GM18517 (cell line): ENCODE measurements around the gene AHCYL2.
"Not testable (repeated sequence)": the region's sequence is repeated elsewhere in the genome, so short reads cannot be mapped to it uniquely, and the experiment has no call there.

Source experiments
- ATAC-seq: cut with Tn5 transposase; IDR thresholded peaks from one replicate; pipeline ENCODE4 v1.9.1; 2021; ENCODE audit warnings: mild to moderate bottlenecking, moderate library complexity; ENCODE audit not compliant: unreplicated experiment

Gene AHCYL2

GRCh38 chr7:129444776-129445175 lies 219.9 kb downstream of the AHCYL2 start:
- not testable (repeated sequence) for ATAC-seq

DNA sequence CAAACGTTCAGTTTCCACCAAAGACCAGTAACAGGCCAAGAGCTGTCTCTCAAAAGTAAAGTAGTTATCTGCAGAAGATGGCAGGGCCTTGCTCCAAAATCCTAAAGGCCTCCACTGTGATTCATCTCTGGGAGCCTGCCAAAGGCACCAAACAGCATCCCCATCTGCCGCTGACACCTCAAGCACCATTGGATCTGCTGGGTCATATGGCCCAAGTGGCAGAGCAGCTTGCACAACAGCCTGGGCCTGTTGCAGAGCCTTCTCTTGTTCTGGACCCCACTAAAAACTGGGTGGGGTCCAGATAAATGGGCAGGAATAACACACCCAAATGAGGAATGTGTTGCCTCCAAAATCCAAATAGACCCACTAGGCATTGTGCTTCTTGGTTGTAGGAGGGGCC lies 222.1 kb downstream of the AHCYL2 start:
- not testable (repeated sequence) for ATAC-seq

- not testable (repeated sequence) for ATAC-seq
Observed at GRCh38 chr7:129447445-129447844, 222.6 kb downstream of the AHCYL2 start.

GRCh38 chr7:129448608-129449007 lies 223.8 kb downstream of the AHCYL2 start:
- not testable (repeated sequence) for ATAC-seq

DNA sequence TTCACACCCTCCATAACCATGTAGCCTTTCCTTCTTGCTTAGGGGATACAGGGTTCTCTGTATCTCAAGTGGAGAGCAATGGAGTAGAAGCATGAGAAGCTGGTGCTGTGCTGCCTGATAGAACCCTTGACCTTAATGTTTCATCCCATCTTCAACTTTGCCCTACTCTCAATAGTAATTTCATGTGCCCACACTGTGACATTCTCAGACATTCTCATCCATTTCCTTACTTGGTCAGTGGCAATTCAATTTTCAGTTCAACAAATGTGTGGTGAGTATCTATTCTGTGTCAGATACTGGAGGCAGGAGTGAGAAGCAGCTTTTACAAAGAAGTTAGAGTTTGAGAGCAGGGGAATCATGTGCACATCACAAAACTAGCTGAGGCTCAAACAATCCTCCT lies 225.5 kb downstream of the AHCYL2 start:
- ATAC-seq: no peak

DNA sequence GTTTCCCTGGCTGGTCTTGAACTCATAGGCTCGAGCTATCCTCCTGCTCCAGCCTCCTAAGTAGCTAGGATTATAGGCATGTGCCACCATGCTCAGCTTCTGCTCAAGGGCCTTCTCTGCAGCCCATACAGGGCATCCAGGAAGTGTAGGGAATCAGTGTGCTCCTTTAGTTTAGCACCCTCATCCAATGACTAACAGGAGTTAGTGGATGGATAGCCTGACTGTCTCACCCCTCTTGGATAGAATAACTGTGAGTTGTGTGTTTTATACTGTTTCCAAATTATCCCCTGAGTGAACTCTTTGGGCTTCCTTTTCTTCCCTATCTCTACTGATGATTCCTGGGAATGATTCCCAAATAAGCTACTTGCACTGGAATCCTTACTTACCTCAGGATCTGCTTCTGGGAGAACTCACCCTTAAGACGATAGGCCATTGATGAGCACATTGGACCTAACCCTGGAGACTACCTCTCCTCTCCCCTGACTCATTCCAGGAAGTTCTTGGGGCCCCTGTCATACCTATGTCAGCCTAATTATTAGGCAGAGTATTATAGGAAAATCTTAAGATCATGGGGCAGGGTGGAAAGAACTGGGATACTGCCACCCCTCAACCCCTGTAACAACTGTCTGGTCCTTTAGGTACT lies 227.9 kb downstream of the AHCYL2 start:
- ATAC-seq: no peak

- no peak for ATAC-seq
Observed at GRCh38 chr7:129453510-129454248, 228.8 kb downstream of the AHCYL2 start.

- no peak for ATAC-seq
Observed at GRCh38 chr7:129454249-129454551, 229.4 kb downstream of the AHCYL2 start.

DNA sequence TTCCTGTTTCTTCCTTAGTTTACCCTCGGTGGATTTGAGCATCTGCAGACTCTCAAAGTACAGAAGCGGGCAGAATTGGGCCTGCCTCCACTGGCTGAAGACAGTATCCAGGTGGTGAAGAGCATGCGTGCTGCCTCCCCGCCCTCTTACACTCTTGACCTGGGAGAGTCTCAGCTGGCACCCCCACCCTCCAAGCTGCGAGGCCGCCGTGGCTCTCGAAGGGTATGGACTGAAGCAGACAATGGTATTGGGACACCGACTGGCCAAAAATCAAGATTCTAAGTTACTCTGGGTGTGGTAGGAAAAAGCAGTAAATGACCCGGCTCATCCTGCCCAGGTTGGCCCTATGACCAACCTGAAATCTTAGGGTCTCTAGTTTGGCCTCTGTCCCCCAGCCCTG lies 231.6 kb downstream of the AHCYL2 start:
- ATAC-seq: no peak

DNA sequence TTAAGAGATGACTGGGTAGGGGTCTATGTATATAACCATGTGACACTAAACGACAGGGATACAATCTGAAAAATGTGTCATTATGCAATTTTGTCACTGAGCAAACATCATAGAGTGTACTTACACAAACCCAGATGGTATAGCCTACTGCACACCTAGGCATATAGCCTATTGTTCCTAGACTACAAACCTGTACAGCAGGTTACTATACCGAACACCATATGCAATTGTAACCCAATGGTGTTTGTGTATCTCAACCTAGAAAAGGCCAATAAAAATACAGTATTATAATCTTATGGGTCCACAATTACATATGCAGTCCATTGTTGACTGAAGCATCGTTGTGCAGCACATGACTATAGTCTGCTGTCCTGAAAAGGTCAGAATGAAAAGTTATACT lies 232.3 kb downstream of the AHCYL2 start:
- ATAC-seq: no peak

DNA sequence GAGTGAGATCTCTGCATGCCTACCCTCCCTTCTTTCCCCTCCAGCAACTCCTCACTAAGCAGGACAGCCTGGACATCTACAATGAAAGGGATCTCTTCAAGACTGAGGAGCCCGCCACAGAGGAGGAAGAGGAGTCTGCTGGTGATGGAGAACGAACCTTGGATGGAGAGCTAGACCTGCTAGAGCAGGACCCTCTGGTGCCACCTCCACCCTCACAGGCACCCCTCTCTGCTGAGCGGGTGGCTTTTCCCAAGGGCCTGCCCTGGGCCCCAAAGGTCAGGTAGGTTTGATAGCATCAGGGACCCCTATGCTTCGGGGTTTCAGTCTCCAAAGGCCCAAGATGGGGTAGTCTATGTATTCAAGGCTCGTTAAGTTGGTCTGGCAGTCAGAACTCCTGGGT lies 233.3 kb downstream of the AHCYL2 start:
- no peak for ATAC-seq

GRCh38 chr7:129461809-129462208 lies 237.0 kb downstream of the AHCYL2 start:
- ATAC-seq: no peak

DNA sequence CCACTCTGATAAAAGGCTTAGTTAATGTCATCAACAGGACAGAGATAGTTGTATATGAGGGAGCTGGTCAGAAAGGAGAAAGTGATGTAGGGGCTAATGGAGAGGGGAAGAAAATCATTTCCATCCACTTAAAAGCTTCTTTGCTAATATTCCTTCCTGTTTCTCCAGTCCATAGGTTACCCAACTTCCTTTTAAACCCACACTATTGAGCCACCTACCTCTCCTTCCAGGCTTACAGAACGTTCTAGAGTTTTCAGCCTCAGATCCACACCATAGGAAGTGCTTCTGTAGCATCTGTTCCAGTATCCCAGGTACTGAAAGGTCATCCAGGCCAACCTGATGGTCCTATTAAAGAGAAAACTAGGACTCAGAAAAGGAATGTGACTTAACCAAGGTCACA lies 237.6 kb downstream of the AHCYL2 start:
- ATAC-seq: no peak

DNA sequence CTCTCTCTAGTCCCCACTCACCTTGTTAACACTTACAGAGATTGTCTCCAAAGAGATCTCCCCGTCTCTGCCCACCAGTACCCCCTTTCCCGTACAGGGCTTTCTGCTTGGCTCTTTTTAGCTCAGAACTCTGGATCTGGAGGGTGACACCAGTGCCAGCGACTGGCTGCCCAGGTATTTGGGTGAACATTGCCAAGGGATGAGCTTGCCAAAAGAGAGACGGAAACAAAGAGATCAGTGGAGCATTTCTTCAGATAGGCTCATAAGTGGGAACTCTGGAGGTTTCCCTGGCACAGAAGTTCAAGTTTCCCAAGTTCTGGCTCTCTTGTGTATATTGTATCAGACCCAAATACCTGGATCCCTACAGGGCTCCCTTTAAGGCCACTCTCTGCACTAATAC lies 239.4 kb downstream of the AHCYL2 start:
- ATAC-seq: no peak

GRCh38 chr7:129465080-129465479 lies 240.2 kb downstream of the AHCYL2 start:
- no peak for ATAC-seq

GRCh38 chr7:129466796-129467195 lies 242.0 kb downstream of the AHCYL2 start:
- no peak for ATAC-seq

GRCh38 chr7:129468087-129468486 lies 243.3 kb downstream of the AHCYL2 start:
- no peak for ATAC-seq

- peak; percentile 55 for ATAC-seq
Observed at GRCh38 chr7:129468547-129468946, 243.7 kb downstream of the AHCYL2 start.

DNA sequence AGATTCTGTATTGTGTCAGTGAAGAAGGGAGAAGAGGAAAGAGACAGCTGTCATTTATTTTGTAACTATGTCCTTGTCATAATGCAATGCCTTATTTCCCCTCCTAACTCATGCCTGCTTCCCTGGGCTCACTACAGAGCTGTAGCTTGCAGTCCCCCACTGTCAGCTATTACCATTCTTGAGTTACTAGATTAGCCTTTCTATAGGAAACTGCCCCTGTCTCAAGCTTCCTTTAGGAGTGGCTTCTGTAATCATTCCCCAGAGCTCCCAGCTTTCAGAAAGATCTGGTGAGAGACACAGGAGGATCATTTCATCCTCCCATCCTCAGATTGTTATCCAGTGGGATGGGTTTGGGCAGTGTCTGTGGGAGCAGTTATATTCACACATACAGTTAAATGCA lies 245.1 kb downstream of the AHCYL2 start:
- ATAC-seq: no peak

GRCh38 chr7:129470411-129470810 lies 245.6 kb downstream of the AHCYL2 start:
- no peak for ATAC-seq

- no peak for ATAC-seq
Observed at GRCh38 chr7:129471402-129471827, 246.6 kb downstream of the AHCYL2 start.

- not testable (repeated sequence) for ATAC-seq
Observed at GRCh38 chr7:129475931-129476330, 251.1 kb downstream of the AHCYL2 start.

DNA sequence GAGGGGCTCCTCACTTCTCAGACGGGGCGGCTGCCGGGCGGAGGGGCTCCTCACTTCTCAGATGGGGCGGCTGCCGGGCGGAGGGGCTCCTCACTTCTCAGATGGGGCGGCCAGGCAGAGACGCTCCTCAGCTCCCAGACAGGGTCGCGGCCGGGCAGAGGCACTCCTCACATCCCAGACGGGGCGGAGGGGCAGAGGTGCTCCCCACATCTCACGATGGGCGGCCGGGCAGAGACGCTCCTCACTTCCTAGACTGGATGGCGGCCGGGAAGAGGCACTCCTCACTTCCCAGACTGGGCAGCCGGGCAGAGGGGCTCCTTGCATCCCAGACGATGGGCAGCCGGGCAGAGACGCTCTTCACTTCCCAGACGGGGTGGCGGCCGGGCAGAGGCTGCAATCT lies 251.6 kb downstream of the AHCYL2 start:
- ATAC-seq: not testable (repeated sequence)
